Naive B cell (primary cell): ENCODE data around the gene HIF3A. TPM values are rescaled to one million over a fixed set of nuclear protein-coding genes. Genes with fewer than 3 reads are reported as not detected.
"Not testable (repeated sequence)": the region's sequence is repeated elsewhere in the genome, so short reads cannot be mapped to it uniquely, and the experiment has no call there.

Experiments
- ATAC-seq, 2 donors: fragments of 150-1000 bp; cut with Tn5 transposase; 2 replicates each; pipeline ENCODE4 v1.10.0; 2021; ENCODE audit warnings: low read depth in 2 of 2, mild to moderate bottlenecking in 2 of 2, moderate library complexity in 2 of 2
- DNase-seq: peaks from one replicate; pipeline ENCODE4 v3.0.0; 2022
- H3K27ac Mint-ChIP-seq, 6 donors: one replicate each; pipeline ENCODE4 v1.8.0; 2020 to 2022; ENCODE audit warnings: mild to moderate bottlenecking in 6 of 6, mixed read lengths in 6 of 6, moderate library complexity in 5 of 6, inconsistent platforms in 2 of 6
- H3K27me3 Mint-ChIP-seq, 3 donors: one replicate each; pipeline ENCODE4 v1.8.0; 2021 to 2022; ENCODE audit warnings: mixed read lengths in 3 of 3, mild to moderate bottlenecking in 1 of 3
- H3K36me3 Mint-ChIP-seq, 2 donors: one replicate each; pipeline ENCODE4 v1.8.0; 2020 to 2022; ENCODE audit warnings: mixed read lengths in 2 of 2, inconsistent platforms in 1 of 2, mild to moderate bottlenecking in 1 of 2
- H3K4me1 Mint-ChIP-seq, 3 donors: one replicate each; pipeline ENCODE4 v1.8.0; 2020 to 2022; ENCODE audit warnings: mixed read lengths in 3 of 3, inconsistent platforms in 1 of 3, mild to moderate bottlenecking in 1 of 3, moderate library complexity in 1 of 3
- H3K4me3 Mint-ChIP-seq, 8 donors: one replicate each; pipeline ENCODE4 v1.8.0; 2020 to 2022; ENCODE audit warnings: mild to moderate bottlenecking in 8 of 8, mixed read lengths in 8 of 8, moderate library complexity in 8 of 8, inconsistent platforms in 2 of 8
- H3K9me3 Mint-ChIP-seq, 7 donors: one replicate each; pipeline ENCODE4 v1.8.0; 2020 to 2022; ENCODE audit warnings: mixed read lengths in 7 of 7, mild to moderate bottlenecking in 5 of 7, inconsistent platforms in 2 of 7, moderate library complexity in 1 of 7
- polyA plus RNA-seq, 6 donors: library from polyadenylated mRNA; unstranded; fragments of 300-500 nt; fragmentation: Illumina TruSeq; gene quantifications; one replicate each; pipeline ENCODE4 v1.2.3, GENCODE V29; 2021; ENCODE audit warnings: low read depth in 6 of 6

Gene HIF3A
- polyA plus RNA-seq, 6 donors from 2014 or later: not detected

GRCh38 chr19:46273931-46274330 lies 22.9 kb upstream of the HIF3A start:
- peaks cover 28 to 32% (median 32%) of the 10 kb centered on the region in 3 donors for H3K27me3 Mint-ChIP-seq
- not testable (repeated sequence) for ATAC-seq, H3K9me3 Mint-ChIP-seq, H3K27ac Mint-ChIP-seq, H3K36me3 Mint-ChIP-seq, H3K4me1 Mint-ChIP-seq, H3K4me3 Mint-ChIP-seq, DNase-seq

- Mint-ChIP-seq H3K4me3 (no peak overlapping the region), H3K4me1 (no peaks in the 10 kb centered on the region), H3K9me3 (no peaks in the 10 kb centered on the region), H3K27me3 (peaks cover 24 to 30% (median 27%) of the 10 kb centered on the region in 3 donors), H3K27ac (peak overlapping the region in 1 of 6 donors; percentile 9), H3K36me3 (no peaks in the 10 kb centered on the region)
- DNase-seq (no peak), ATAC-seq (no peak)
Observed at GRCh38 chr19:46279177-46279576, 17.7 kb upstream of the HIF3A start.

GRCh38 chr19:46283771-46284170 lies 13.1 kb upstream of the HIF3A start:
- Mint-ChIP-seq H3K9me3 (peaks cover 0 to 8% (median 2%) of the 10 kb centered on the region in 7 donors), H3K27ac (peak overlapping the region in 1 of 6 donors; percentile 38), H3K27me3 (peaks cover 13 to 25% (median 17%) of the 10 kb centered on the region in 3 donors), H3K36me3 (no peaks in the 10 kb centered on the region), H3K4me3 (no peak overlapping the region), H3K4me1 (no peaks in the 10 kb centered on the region)
- no peak for ATAC-seq
- no peak for DNase-seq

- peaks cover 9 to 23% (median 13%) of the 10 kb centered on the region in 3 donors for H3K27me3 Mint-ChIP-seq
- H3K4me3 Mint-ChIP-seq: no peak overlapping the region
- ATAC-seq (no peak), DNase-seq (no peak)
- H3K4me1 Mint-ChIP-seq: no peaks in the 10 kb centered on the region
- H3K9me3 Mint-ChIP-seq: peaks cover 0 to 14% (median 4%) of the 10 kb centered on the region in 7 donors
- H3K36me3 Mint-ChIP-seq: no peaks in the 10 kb centered on the region
- no peak overlapping the region for H3K27ac Mint-ChIP-seq
Observed at GRCh38 chr19:46284635-46285034, 12.2 kb upstream of the HIF3A start.

- H3K27me3 Mint-ChIP-seq: peaks cover 4 to 23% (median 8%) of the 10 kb centered on the region in 3 donors
- no peak for DNase-seq
- no peak for ATAC-seq
- H3K4me1 Mint-ChIP-seq: no peaks in the 10 kb centered on the region
- H3K4me3 Mint-ChIP-seq: no peak overlapping the region
- no peaks in the 10 kb centered on the region for H3K36me3 Mint-ChIP-seq
- no peak overlapping the region for H3K27ac Mint-ChIP-seq
- H3K9me3 Mint-ChIP-seq: peaks cover 0 to 17% (median 7%) of the 10 kb centered on the region in 7 donors
Observed at GRCh38 chr19:46287585-46287984, 9.3 kb upstream of the HIF3A start.

- no peak for ATAC-seq
- Mint-ChIP-seq H3K36me3 (no peaks in the 10 kb centered on the region), H3K27me3 (peaks cover 4 to 17% (median 9%) of the 10 kb centered on the region in 3 donors), H3K4me1 (no peaks in the 10 kb centered on the region), H3K4me3 (no peak overlapping the region), H3K27ac (no peak overlapping the region), H3K9me3 (peaks cover 0 to 17% (median 7%) of the 10 kb centered on the region in 7 donors)
- no peak for DNase-seq
Observed at GRCh38 chr19:46288896-46289588, 7.8 kb upstream of the HIF3A start.

- peaks cover 13 to 23% (median 19%) of the 10 kb centered on the region in 3 donors for H3K27me3 Mint-ChIP-seq
- DNase-seq (no peak), ATAC-seq (no peak)
- H3K4me3 Mint-ChIP-seq: no peak overlapping the region
- H3K27ac Mint-ChIP-seq: no peak overlapping the region
- H3K36me3 Mint-ChIP-seq: peaks cover 0 to 6% of the 10 kb centered on the region in 2 donors
- H3K9me3 Mint-ChIP-seq: peaks cover 0 to 17% (median 14%) of the 10 kb centered on the region in 7 donors
- H3K4me1 Mint-ChIP-seq: no peaks in the 10 kb centered on the region
Observed at GRCh38 chr19:46289724-46290619, 6.9 kb upstream of the HIF3A start.

- Mint-ChIP-seq H3K4me3 (no peak overlapping the region), H3K9me3 (peaks cover 0 to 20% (median 15%) of the 10 kb centered on the region in 7 donors), H3K27me3 (peaks cover 30 to 41% (median 37%) of the 10 kb centered on the region in 3 donors), H3K36me3 (peaks cover 7 to 11% of the 10 kb centered on the region in 2 donors), H3K27ac (no peak overlapping the region), H3K4me1 (peaks cover 0 to 7% (median 0%) of the 10 kb centered on the region in 3 donors)
- ATAC-seq (no peak), DNase-seq (no peak)
Observed at GRCh38 chr19:46291829-46292228, 5.0 kb upstream of the HIF3A start.

GRCh38 chr19:46294494-46294893 lies 2.3 kb upstream of the HIF3A start:
- Mint-ChIP-seq H3K4me1 (peaks cover 0 to 7% (median 0%) of the 10 kb centered on the region in 3 donors), H3K4me3 (peak overlapping the region in 1 of 8 donors; percentile 41), H3K27ac (peak overlapping the region in 1 of 6 donors; percentile 5), H3K9me3 (peaks cover 0 to 19% (median 10%) of the 10 kb centered on the region in 7 donors), H3K27me3 (peaks cover 32 to 47% (median 42%) of the 10 kb centered on the region in 3 donors), H3K36me3 (peaks cover 7 to 11% of the 10 kb centered on the region in 2 donors)
- no peak for ATAC-seq
- DNase-seq: no peak

GRCh38 chr19:46295401-46296201 lies 1.2 kb upstream of the HIF3A start:
- Mint-ChIP-seq H3K9me3 (peaks cover 0 to 14% (median 4%) of the 10 kb centered on the region in 7 donors), H3K4me1 (peaks cover 0 to 7% (median 0%) of the 10 kb centered on the region in 3 donors), H3K4me3 (no peak overlapping the region), H3K27me3 (peaks cover 39 to 56% (median 42%) of the 10 kb centered on the region in 3 donors), H3K27ac (no peak overlapping the region), H3K36me3 (peaks cover 7 to 11% of the 10 kb centered on the region in 2 donors)
- no peak for DNase-seq
- ATAC-seq: no peak

- H3K27me3 Mint-ChIP-seq: peaks cover 39 to 60% (median 42%) of the 10 kb centered on the region in 3 donors
- no peak overlapping the region for H3K4me3 Mint-ChIP-seq
- ATAC-seq (no peak), DNase-seq (no peak)
- H3K27ac Mint-ChIP-seq: no peak overlapping the region
- H3K36me3 Mint-ChIP-seq: peaks cover 7 to 11% of the 10 kb centered on the region in 2 donors
- peaks cover 0 to 7% (median 0%) of the 10 kb centered on the region in 3 donors for H3K4me1 Mint-ChIP-seq
- peaks cover 0 to 14% (median 4%) of the 10 kb centered on the region in 7 donors for H3K9me3 Mint-ChIP-seq
Observed at GRCh38 chr19:46296202-46296480, 701 bp upstream of the HIF3A start.

- H3K27ac Mint-ChIP-seq: no peak overlapping the region
- H3K4me3 Mint-ChIP-seq: no peak overlapping the region
- peaks cover 7 to 11% of the 10 kb centered on the region in 2 donors for H3K36me3 Mint-ChIP-seq
- H3K9me3 Mint-ChIP-seq: peaks cover 0 to 17% (median 7%) of the 10 kb centered on the region in 7 donors
- DNase-seq (no peak), ATAC-seq (no peak)
- H3K27me3 Mint-ChIP-seq: peaks cover 39 to 62% (median 42%) of the 10 kb centered on the region in 3 donors
- H3K4me1 Mint-ChIP-seq: peaks cover 0 to 7% (median 0%) of the 10 kb centered on the region in 3 donors
Observed at GRCh38 chr19:46297700-46298478, 1.0 kb downstream of the HIF3A start.
